Activated T-helper 1 cell treated with anti-CD3 and anti-CD28 coated beads, Interleukin-12 subunit alpha, Interleukin-12 subunit beta, Interleukin-2, Interleukin-4 antibody, amounts not matched to agents 30 ng/mL and 10 ng/mL and 1 ng/mL, durations not matched to agents 14 hours and 24 hours and 36 hours (primary cell): ENCODE measurements around the gene RHEX. TPM values are rescaled to one million over a fixed set of nuclear protein-coding genes. Genes with fewer than 3 reads are reported as not detected.

Source experiments
- DNase-seq: peaks from one replicate; pipeline ENCODE4 v3.0.0; 2021; ENCODE audit warnings: low spot score
- H3K27ac Mint-ChIP-seq: one replicate; pipeline ENCODE4 v1.8.0; 2021; ENCODE audit warnings: mild to moderate bottlenecking, mixed read lengths
- H3K27me3 Mint-ChIP-seq: one replicate; pipeline ENCODE4 v1.8.0; 2022; ENCODE audit warnings: mild to moderate bottlenecking, moderate library complexity, mixed read lengths; ENCODE audit not compliant: insufficient read depth
- H3K36me3 Mint-ChIP-seq: one replicate; pipeline ENCODE4 v1.8.0; 2021; ENCODE audit warnings: low read depth, mixed read lengths
- H3K4me1 Mint-ChIP-seq: one replicate; pipeline ENCODE4 v1.8.0; 2021; ENCODE audit warnings: low read depth, mixed read lengths
- H3K4me3 Mint-ChIP-seq: one replicate; pipeline ENCODE4 v1.8.0; 2021; ENCODE audit warnings: mild to moderate bottlenecking, moderate library complexity, mixed read lengths
- H3K9me3 Mint-ChIP-seq: one replicate; pipeline ENCODE4 v1.8.0; 2021; ENCODE audit warnings: mixed read lengths
- intact Hi-C: fragments of 100-400 bp; cut with micrococcal nuclease; formaldehyde crosslinking; loops from one replicate; pipeline ENCODE4 v1.15.1; 2024
- total RNA-seq: library from RNA; stranded (reverse); gene quantifications from 2 replicates; pipeline ENCODE4 v1.2.3, GENCODE V29; 2022

RHEX gene
- total RNA-seq, 1 donor from 2014 or later = not detected

GRCh38 chr1:206020393-206021007, 32.5 kb upstream of the RHEX start:
- H3K4me3 Mint-ChIP-seq = no peak overlapping the region
- no peaks in the 10 kb centered on the region for H3K4me1 Mint-ChIP-seq
- no peak for DNase-seq
- intact Hi-C loops = no loop called here
- H3K27me3 Mint-ChIP-seq = peaks cover 24% of the 10 kb centered on the region
- no peaks in the 10 kb centered on the region for H3K36me3 Mint-ChIP-seq
- H3K27ac Mint-ChIP-seq = no peak overlapping the region
- H3K9me3 Mint-ChIP-seq = no peaks in the 10 kb centered on the region

- peaks cover 28% of the 10 kb centered on the region for H3K27me3 Mint-ChIP-seq
- no peaks in the 10 kb centered on the region for H3K9me3 Mint-ChIP-seq
- H3K27ac Mint-ChIP-seq = no peak overlapping the region
- intact Hi-C loops = no loop called here
- H3K4me3 Mint-ChIP-seq = no peak overlapping the region
- no peaks in the 10 kb centered on the region for H3K4me1 Mint-ChIP-seq
- H3K36me3 Mint-ChIP-seq = no peaks in the 10 kb centered on the region
- no peak for DNase-seq
These were observed 31.9 kb upstream of the RHEX start for GRCh38 chr1:206021008-206021625.

GRCh38 chr1:206021626-206022365, 31.2 kb upstream of the RHEX start:
- Mint-ChIP-seq H3K27ac (no peak overlapping the region), H3K9me3 (no peaks in the 10 kb centered on the region), H3K27me3 (peaks cover 29% of the 10 kb centered on the region), H3K4me3 (no peak overlapping the region), H3K4me1 (no peaks in the 10 kb centered on the region), H3K36me3 (no peaks in the 10 kb centered on the region)
- intact Hi-C loops = no loop called here
- no peak for DNase-seq

- intact Hi-C loops = no loop called here
- H3K27me3 Mint-ChIP-seq = peaks cover 36% of the 10 kb centered on the region
- H3K36me3 Mint-ChIP-seq = no peaks in the 10 kb centered on the region
- H3K4me3 Mint-ChIP-seq = no peak overlapping the region
- H3K9me3 Mint-ChIP-seq = no peaks in the 10 kb centered on the region
- no peak overlapping the region for H3K27ac Mint-ChIP-seq
- no peak for DNase-seq
- H3K4me1 Mint-ChIP-seq = no peaks in the 10 kb centered on the region
These were observed 30.2 kb upstream of the RHEX start for GRCh38 chr1:206022766-206023165.

- Mint-ChIP-seq H3K27me3 (peaks cover 35% of the 10 kb centered on the region), H3K27ac (no peak within 1 kb of the TSS), H3K9me3 (no peaks in the 10 kb centered on the region), H3K36me3 (no peaks in the 10 kb centered on the region), H3K4me3 (no peak within 1 kb of the TSS), H3K4me1 (no peaks in the 10 kb centered on the region)
- intact Hi-C loops = no loop called here
- no peak for DNase-seq
These were observed 29.3 kb upstream of the RHEX start, which contains the start of gene CTSE for GRCh38 chr1:206023695-206024094. CTSE (minus strand) TSS chr1:206023895; CDS start chr1:206023791, 104 bp downstream.

- peaks cover 41% of the 10 kb centered on the region for H3K27me3 Mint-ChIP-seq
- H3K27ac Mint-ChIP-seq = no peak overlapping the region
- H3K4me1 Mint-ChIP-seq = no peaks in the 10 kb centered on the region
- no peak overlapping the region for H3K4me3 Mint-ChIP-seq
- no peak for DNase-seq
- intact Hi-C loops = no loop called here
- no peaks in the 10 kb centered on the region for H3K9me3 Mint-ChIP-seq
- H3K36me3 Mint-ChIP-seq = no peaks in the 10 kb centered on the region
These were observed 27.6 kb upstream of the RHEX start for GRCh38 chr1:206025283-206025820.

- Mint-ChIP-seq H3K36me3 (no peaks in the 10 kb centered on the region), H3K27ac (no peak overlapping the region), H3K4me1 (peaks cover 8% of the 10 kb centered on the region), H3K9me3 (no peaks in the 10 kb centered on the region), H3K27me3 (peaks cover 55% of the 10 kb centered on the region), H3K4me3 (no peak overlapping the region)
- intact Hi-C loops = no loop called here
- no peak for DNase-seq
These were observed 23.5 kb upstream of the RHEX start for GRCh38 chr1:206029484-206029883.

- no peak for DNase-seq
- Mint-ChIP-seq H3K27me3 (peaks cover 61% of the 10 kb centered on the region), H3K4me1 (peaks cover 15% of the 10 kb centered on the region), H3K27ac (no peak overlapping the region), H3K9me3 (no peaks in the 10 kb centered on the region), H3K4me3 (no peak overlapping the region), H3K36me3 (no peaks in the 10 kb centered on the region)
- intact Hi-C loops = loop anchor here (1.0 to 2.0 kb wide), 3 partner anchors 23 to 111 kb away; partner anchors contain the start of gene RHEX
These were observed 22.8 kb upstream of the RHEX start for GRCh38 chr1:206030191-206030590.

GRCh38 chr1:206030714-206031113, 22.3 kb upstream of the RHEX start:
- Mint-ChIP-seq H3K4me1 (peaks cover 17% of the 10 kb centered on the region), H3K4me3 (no peak overlapping the region), H3K27ac (no peak overlapping the region), H3K27me3 (peaks cover 59% of the 10 kb centered on the region), H3K36me3 (no peaks in the 10 kb centered on the region), H3K9me3 (no peaks in the 10 kb centered on the region)
- intact Hi-C loops = loop anchor here (1.0 to 2.0 kb wide), 3 partner anchors 23 to 112 kb away; partner anchors contain the start of gene RHEX
- DNase-seq = peak; percentile 69

GRCh38 chr1:206032380-206033140, 20.4 kb upstream of the RHEX start:
- intact Hi-C loops = no loop called here
- peaks cover 54% of the 10 kb centered on the region for H3K27me3 Mint-ChIP-seq

GRCh38 chr1:206035027-206035426, 17.9 kb upstream of the RHEX start:
- intact Hi-C loops = no loop called here
- H3K27me3 Mint-ChIP-seq = peaks cover 54% of the 10 kb centered on the region
- peaks cover 32% of the 10 kb centered on the region for H3K4me1 Mint-ChIP-seq
- H3K36me3 Mint-ChIP-seq = no peaks in the 10 kb centered on the region
- DNase-seq = no peak
- no peak overlapping the region for H3K27ac Mint-ChIP-seq
- no peaks in the 10 kb centered on the region for H3K9me3 Mint-ChIP-seq
- H3K4me3 Mint-ChIP-seq = no peak overlapping the region

More at GRCh38 chr1:206032380-206033140, 20.4 kb upstream of the RHEX start:
- Mint-ChIP-seq H3K36me3 (no peaks in the 10 kb centered on the region), H3K4me1 (peaks cover 17% of the 10 kb centered on the region), H3K4me3 (no peak overlapping the region), H3K9me3 (no peaks in the 10 kb centered on the region), H3K27ac (no peak overlapping the region)
- no peak for DNase-seq

- Mint-ChIP-seq H3K4me3 (no peak overlapping the region), H3K9me3 (no peaks in the 10 kb centered on the region), H3K27ac (no peak overlapping the region), H3K4me1 (peaks cover 34% of the 10 kb centered on the region), H3K36me3 (no peaks in the 10 kb centered on the region), H3K27me3 (peaks cover 61% of the 10 kb centered on the region)
- intact Hi-C loops = loop anchor here (2.0 kb wide), 1 partner anchor 14 kb away; no protein-coding TSS in a partner anchor
- no peak for DNase-seq
These were observed 16.1 kb upstream of the RHEX start for GRCh38 chr1:206036663-206037455.
